OCI-LY1 (cell line): ENCODE results near the gene RGS2.

Experiments
- EZH2 ChIP-seq: fragments of 200-600 bp; sonication (generic), shearing (Covaris generic); IDR thresholded peaks from 2 replicates; pipeline ENCODE4 v1.8.0; 2017; ENCODE audit warnings: borderline replicate concordance, mixed run types, mild to moderate bottlenecking, antibody characterized with exemption, low read length, moderate library complexity, mixed read lengths
- TF ChIP-seq, protein P1 (sequence below): fragments of 200-600 bp; sonication (generic), shearing (Covaris generic); IDR thresholded peaks from 2 replicates; pipeline ENCODE4 v1.5.1; 2017; ENCODE audit warnings: mild to moderate bottlenecking, antibody characterized with exemption, low read length, moderate library complexity, mixed read lengths

GRCh38 chr1:192861860-192862259 is 53.0 kb downstream of the RGS2 start:
- TF ChIP-seq, protein P1, sequence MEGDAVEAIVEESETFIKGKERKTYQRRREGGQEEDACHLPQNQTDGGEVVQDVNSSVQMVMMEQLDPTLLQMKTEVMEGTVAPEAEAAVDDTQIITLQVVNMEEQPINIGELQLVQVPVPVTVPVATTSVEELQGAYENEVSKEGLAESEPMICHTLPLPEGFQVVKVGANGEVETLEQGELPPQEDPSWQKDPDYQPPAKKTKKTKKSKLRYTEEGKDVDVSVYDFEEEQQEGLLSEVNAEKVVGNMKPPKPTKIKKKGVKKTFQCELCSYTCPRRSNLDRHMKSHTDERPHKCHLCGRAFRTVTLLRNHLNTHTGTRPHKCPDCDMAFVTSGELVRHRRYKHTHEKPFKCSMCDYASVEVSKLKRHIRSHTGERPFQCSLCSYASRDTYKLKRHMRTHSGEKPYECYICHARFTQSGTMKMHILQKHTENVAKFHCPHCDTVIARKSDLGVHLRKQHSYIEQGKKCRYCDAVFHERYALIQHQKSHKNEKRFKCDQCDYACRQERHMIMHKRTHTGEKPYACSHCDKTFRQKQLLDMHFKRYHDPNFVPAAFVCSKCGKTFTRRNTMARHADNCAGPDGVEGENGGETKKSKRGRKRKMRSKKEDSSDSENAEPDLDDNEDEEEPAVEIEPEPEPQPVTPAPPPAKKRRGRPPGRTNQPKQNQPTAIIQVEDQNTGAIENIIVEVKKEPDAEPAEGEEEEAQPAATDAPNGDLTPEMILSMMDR = no peak
- TF ChIP-seq EZH2 = no peak
